ENCODE data around the gene INPP5A. TPM values are rescaled to one million over a fixed set of nuclear protein-coding genes. Genes with fewer than 3 reads are reported as not detected.
"Not testable (repeated sequence)": the region's sequence is repeated elsewhere in the genome, so short reads cannot be mapped to it uniquely, and the experiment has no call there.

The INPP5A gene
- total RNA-seq, 1 donor from 2014 or later: 41.0 TPM

GRCh38 chr10:132788831-132789219 is 251.2 kb downstream of the INPP5A start:
- no peak overlapping the region for H3K27ac Mint-ChIP-seq
- TF ChIP-seq CTCF (IDR thresholded peaks at IDR 0.05; ENCODE audit: unreplicated experiment): no peak
- DNase-seq (ENCODE audit: low spot score in 2 of 2, unreplicated experiment in 2 of 2): no peak

DNA sequence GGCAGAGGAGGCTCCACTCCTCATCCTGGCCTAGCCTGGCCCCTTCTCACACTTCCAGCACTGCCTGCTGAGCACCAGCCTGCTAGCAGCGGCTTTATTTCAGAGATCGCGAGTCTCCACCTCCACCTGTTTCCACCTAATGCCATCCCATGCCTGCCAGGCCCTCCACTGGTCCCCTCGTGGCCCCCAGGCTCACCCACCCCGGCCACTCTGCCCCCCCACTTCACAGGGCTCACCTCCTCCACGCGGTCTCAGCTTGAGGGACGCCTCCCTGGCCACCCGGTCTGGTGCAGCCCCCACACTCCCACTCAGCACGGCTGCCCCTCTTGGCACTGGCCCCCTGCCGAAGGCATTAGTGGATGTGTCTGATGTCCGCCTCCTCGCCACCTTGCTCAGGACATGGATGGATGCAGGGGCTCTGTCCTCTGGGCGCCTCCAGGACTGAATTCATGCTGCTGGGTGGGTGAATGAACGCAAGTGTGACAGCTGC is 252.1 kb downstream of the INPP5A start:
- DNase-seq (ENCODE audit: low spot score in 2 of 2, unreplicated experiment in 2 of 2): no peak
- no peak for TF ChIP-seq CTCF (IDR thresholded peaks at IDR 0.05; ENCODE audit: unreplicated experiment)
- H3K36me3 Mint-ChIP-seq: no peaks in the 10 kb centered on the region
- H3K27me3 Mint-ChIP-seq (ENCODE audit: low read depth): peaks cover 66% of the 10 kb centered on the region
- no peak overlapping the region for H3K4me3 Mint-ChIP-seq
- no peaks in the 10 kb centered on the region for H3K4me1 Mint-ChIP-seq
- H3K9me3 Mint-ChIP-seq: no peaks in the 10 kb centered on the region
- no peak overlapping the region for H3K27ac Mint-ChIP-seq

More at GRCh38 chr10:132788831-132789219, 251.2 kb downstream of the INPP5A start:
- H3K4me3 Mint-ChIP-seq: no peak overlapping the region
- H3K36me3 Mint-ChIP-seq: no peaks in the 10 kb centered on the region
- H3K9me3 Mint-ChIP-seq: no peaks in the 10 kb centered on the region
- H3K4me1 Mint-ChIP-seq: no peaks in the 10 kb centered on the region
- H3K27me3 Mint-ChIP-seq (ENCODE audit: low read depth): peaks cover 66% of the 10 kb centered on the region

- no peaks in the 10 kb centered on the region for H3K9me3 Mint-ChIP-seq
- TF ChIP-seq CTCF (IDR thresholded peaks at IDR 0.05; ENCODE audit: unreplicated experiment): no peak
- DNase-seq (ENCODE audit: low spot score in 2 of 2, unreplicated experiment in 2 of 2): no peak
- no peak overlapping the region for H3K4me3 Mint-ChIP-seq
- H3K4me1 Mint-ChIP-seq: no peaks in the 10 kb centered on the region
- peaks cover 67% of the 10 kb centered on the region for H3K27me3 Mint-ChIP-seq (ENCODE audit: low read depth)
- H3K36me3 Mint-ChIP-seq: no peaks in the 10 kb centered on the region
- no peak overlapping the region for H3K27ac Mint-ChIP-seq
Measured at GRCh38 chr10:132790470-132790869, 252.9 kb downstream of the INPP5A start.

GRCh38 chr10:132790934-132791829 is 253.6 kb downstream of the INPP5A start:
- Mint-ChIP-seq H3K4me1 (no peaks in the 10 kb centered on the region), H3K36me3 (no peaks in the 10 kb centered on the region), H3K27ac (no peak overlapping the region), H3K9me3 (no peaks in the 10 kb centered on the region), H3K4me3 (no peak overlapping the region), H3K27me3 (ENCODE audit: low read depth) (peaks cover 68% of the 10 kb centered on the region)
- no peak for DNase-seq (ENCODE audit: low spot score in 2 of 2, unreplicated experiment in 2 of 2)
- TF ChIP-seq CTCF (IDR thresholded peaks at IDR 0.05; ENCODE audit: unreplicated experiment): no peak

- H3K4me3 Mint-ChIP-seq; H3K9me3 Mint-ChIP-seq; H3K36me3 Mint-ChIP-seq; H3K4me1 Mint-ChIP-seq; H3K27ac Mint-ChIP-seq; DNase-seq (ENCODE audit: low spot score in 2 of 2, unreplicated experiment in 2 of 2): not testable (repeated sequence)
- peaks cover 69% of the 10 kb centered on the region for H3K27me3 Mint-ChIP-seq (ENCODE audit: low read depth)
Measured at GRCh38 chr10:132792099-132792498, 254.5 kb downstream of the INPP5A start.

DNA sequence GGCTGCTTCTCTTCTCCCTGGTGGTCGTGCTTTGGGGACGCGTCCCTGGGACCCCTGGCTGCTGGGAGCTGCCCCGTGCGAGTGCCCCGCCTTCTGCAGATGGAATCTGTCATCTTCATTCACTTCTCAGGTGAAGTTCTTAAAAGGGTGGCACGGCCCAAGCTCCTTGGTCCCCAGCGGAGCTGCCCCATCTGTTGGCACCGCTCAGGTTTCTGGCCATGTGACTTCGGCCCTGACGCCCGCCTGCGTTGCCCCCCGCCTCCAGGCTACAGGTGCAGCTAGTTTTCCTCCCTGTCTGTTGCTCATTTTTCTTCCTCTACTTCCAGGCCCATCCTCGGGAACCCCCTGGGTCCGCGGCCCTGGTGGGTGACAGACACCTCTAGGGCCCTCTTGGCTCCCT is 255.2 kb downstream of the INPP5A start:
- Mint-ChIP-seq H3K4me1 (no peaks in the 10 kb centered on the region), H3K27ac (no peak overlapping the region), H3K4me3 (no peak overlapping the region), H3K9me3 (no peaks in the 10 kb centered on the region), H3K36me3 (no peaks in the 10 kb centered on the region), H3K27me3 (ENCODE audit: low read depth) (peaks cover 72% of the 10 kb centered on the region)
- DNase-seq (ENCODE audit: low spot score in 2 of 2, unreplicated experiment in 2 of 2): no peak
- no peak for TF ChIP-seq CTCF (IDR thresholded peaks at IDR 0.05; ENCODE audit: unreplicated experiment)

Data from mesothelial cell of epicardium (in vitro differentiated cells).